ENCODE data around the gene KAZALD1. TPM values are rescaled to one million over a fixed set of nuclear protein-coding genes. Genes with fewer than 3 reads are reported as not detected.

The KAZALD1 gene
- polyA plus RNA-seq, 3 donors, result 9.5 to 11.0 (median 10.0) TPM

Other genes with a start within 250 kb of the KAZALD1 start
- 10 to 100 TPM; 29.7 to 32.9 (median 30.9) TPM for gene SLF2, start 149.0 kb upstream of the KAZALD1 start, polyA plus RNA-seq (ENCODE audit: insufficient read length in 3 of 3)
- 10 to 100 TPM; 41.1 to 48.1 (median 43.6) TPM for gene SEMA4G, start 92.5 kb upstream of the KAZALD1 start, polyA plus RNA-seq (ENCODE audit: insufficient read length in 3 of 3)
- gene MRPL43, start 74.5 kb upstream of the KAZALD1 start, polyA plus RNA-seq (ENCODE audit: insufficient read length in 3 of 3), result 10 to 100 TPM; 86.9 to 95.2 (median 87.1) TPM
- gene TWNK, start 74.4 kb upstream of the KAZALD1 start, polyA plus RNA-seq (ENCODE audit: insufficient read length in 3 of 3), result 10 to 100 TPM; 16.3 to 18.6 (median 18.0) TPM
- gene LZTS2, start 62.2 kb upstream of the KAZALD1 start, polyA plus RNA-seq (ENCODE audit: insufficient read length in 3 of 3), result 10 to 100 TPM; 42.3 to 49.9 (median 47.3) TPM
- 1 to 10 TPM; 1.2 to 1.9 (median 1.8) TPM for gene PDZD7, start 30.9 kb upstream of the KAZALD1 start, polyA plus RNA-seq (ENCODE audit: insufficient read length in 3 of 3)
- 10 to 100 TPM; 20.7 to 22.6 (median 22.3) TPM for gene SFXN3, start 30.8 kb upstream of the KAZALD1 start, polyA plus RNA-seq (ENCODE audit: insufficient read length in 3 of 3)
- under 1 TPM in 2 of 3 donors, not detected in 1; 0.06 to 0.07 TPM for gene TLX1, start 69.3 kb downstream of the KAZALD1 start, polyA plus RNA-seq (ENCODE audit: insufficient read length in 3 of 3)
- gene LBX1, start 167.5 kb downstream of the KAZALD1 start, polyA plus RNA-seq (ENCODE audit: insufficient read length in 3 of 3), result not detected